Fibroblast of pulmonary artery (primary cell): ENCODE results near the gene ARHGAP10.

Experiments
- DNase-seq: peaks from one replicate; pipeline ENCODE4 v3.0.0-alpha.2; 2010; ENCODE audit warnings: low read depth
- H3K4me3 ChIP-seq: replicated peaks from 2 replicates; pipeline ENCODE4 v1.5.1; 2011; ENCODE audit warnings: low read depth, mild to moderate bottlenecking, control low read depth, low read length, moderate library complexity
- CTCF ChIP-seq: IDR thresholded peaks from 2 replicates; pipeline ENCODE4 v1.5.1; 2011; ENCODE audit warnings: mild to moderate bottlenecking, control low read depth, low read length, inconsistent platforms; ENCODE audit errors: missing control alignments

Gene ARHGAP10

GRCh38 chr4:147740176-147740575, 8.3 kb downstream of the ARHGAP10 start:
- DNase-seq = no peak
- H3K4me3 ChIP-seq = no peak overlapping the region
- TF ChIP-seq CTCF = no peak

- no peak overlapping the region for H3K4me3 ChIP-seq
- no peak for TF ChIP-seq CTCF
- no peak for DNase-seq
These were observed 9.4 kb downstream of the ARHGAP10 start for GRCh38 chr4:147741190-147741788.

DNA sequence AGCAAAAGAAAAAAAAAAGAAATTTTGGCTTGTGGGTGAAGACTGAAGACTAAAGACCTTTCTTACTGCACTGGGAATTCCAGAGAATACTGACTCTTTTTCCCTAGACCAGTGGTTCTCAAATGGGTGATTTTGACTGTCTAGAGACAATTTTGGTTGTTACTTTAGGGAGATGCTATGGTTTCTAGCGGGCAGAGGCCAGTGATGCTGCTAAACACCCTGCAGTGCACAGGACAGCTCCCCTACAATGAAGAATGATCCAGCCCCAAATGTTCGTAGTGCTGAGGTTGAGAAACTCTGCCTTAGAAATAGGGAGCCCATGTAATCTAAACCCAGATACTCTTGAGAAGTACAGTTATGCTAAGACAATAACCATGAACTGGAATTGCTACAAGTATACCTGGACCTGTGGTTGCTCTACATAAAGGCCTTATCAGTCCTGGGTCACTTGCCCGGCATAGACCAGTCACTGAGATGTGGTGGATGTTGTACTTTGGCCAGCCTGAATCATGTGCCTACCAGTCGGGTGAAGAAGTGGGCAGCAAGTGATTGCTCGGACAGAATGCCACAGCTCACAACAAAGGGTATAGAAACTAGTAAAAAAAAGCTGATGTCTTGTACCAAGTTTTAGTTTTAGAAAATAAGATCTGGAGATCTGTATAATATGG, 16.0 kb downstream of the ARHGAP10 start:
- no peak overlapping the region for H3K4me3 ChIP-seq
- no peak for DNase-seq
- TF ChIP-seq CTCF = no peak

DNA sequence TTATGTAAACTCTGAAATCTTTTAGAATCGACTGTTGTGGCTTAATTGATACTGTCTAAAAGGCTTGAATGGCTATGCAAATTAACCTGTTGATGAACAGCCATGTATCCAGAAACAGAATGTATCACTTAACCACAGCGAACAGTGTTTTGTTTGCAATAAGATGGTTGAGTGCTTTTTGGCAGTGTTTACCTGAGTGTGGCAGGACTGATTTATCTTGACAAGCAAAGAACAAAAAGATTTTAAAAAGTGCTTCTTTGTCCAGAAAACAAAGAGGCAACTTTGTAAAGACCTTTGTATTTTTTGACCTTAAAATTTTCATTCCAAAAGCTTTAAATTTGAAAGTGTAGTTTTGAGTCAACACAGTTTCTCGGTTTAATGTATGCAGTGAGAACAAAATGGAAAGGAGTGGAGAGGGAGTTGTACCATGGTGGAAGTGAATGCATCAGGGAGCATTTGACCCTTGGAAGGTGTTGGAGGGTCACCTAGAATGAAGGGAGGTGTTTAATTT, 18.0 kb downstream of the ARHGAP10 start:
- H3K4me3 ChIP-seq = no peak overlapping the region
- DNase-seq = no peak
- TF ChIP-seq CTCF = no peak

DNA sequence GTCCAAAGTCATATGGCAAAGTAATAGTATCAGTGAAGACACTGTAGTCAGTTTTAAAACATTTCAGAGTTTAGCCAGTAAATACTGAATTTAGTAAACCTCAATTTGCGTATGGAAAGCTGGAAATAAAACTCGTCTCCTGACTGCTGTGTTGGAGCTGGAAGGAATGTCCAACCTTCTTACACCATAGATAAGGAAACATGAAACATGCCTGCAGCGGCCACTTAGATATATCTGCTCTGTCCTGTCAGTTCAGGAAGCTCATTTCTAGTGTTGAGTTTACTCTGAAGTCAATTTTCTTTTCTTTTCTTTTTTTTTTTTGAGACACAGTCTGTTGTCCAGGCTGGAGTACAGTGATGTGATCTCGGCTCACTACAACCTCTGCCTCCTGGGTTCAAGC, 21.2 kb downstream of the ARHGAP10 start:
- TF ChIP-seq CTCF = no peak
- DNase-seq = no peak
- no peak overlapping the region for H3K4me3 ChIP-seq

DNA sequence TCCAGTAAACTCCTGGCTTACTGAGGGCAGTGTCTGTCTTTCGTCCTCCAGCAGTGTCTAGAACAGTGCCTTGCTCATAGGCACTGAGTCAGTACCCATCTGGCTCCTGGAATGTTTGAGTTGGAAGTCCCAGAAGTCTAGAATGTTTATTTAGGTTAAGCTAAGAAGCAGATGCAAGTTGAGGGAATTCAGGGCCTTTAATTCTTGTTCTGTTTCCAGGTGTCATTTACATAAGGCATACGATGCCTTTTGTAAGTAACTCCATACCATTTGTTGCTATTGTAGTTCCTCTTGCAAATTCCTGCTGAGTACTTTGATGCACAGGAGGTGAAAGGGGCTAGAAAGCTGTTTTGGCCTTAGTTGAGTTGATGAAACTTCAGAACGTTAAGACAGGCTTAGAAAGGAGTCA, 22.2 kb downstream of the ARHGAP10 start:
- DNase-seq = peak; percentile 68
- no peak for TF ChIP-seq CTCF
- H3K4me3 ChIP-seq = no peak overlapping the region
